ENCODE results near the gene HSPA12B.

Gene HSPA12B

GRCh38 chr20:3739054-3739925 lies 6.8 kb downstream of the HSPA12B start:
- Histone ChIP-seq H3K27me3 (replicated peaks; ENCODE audit: control insufficient read depth, insufficient read depth, low read length) (peaks cover 1% of the 10 kb centered on the region), H3K36me3 (ENCODE audit: control insufficient read depth, insufficient read depth, low read length) (no peaks in the 10 kb centered on the region), H3K4me3 (replicated peaks; ENCODE audit: low read depth, low read length) (no peak overlapping the region)
- no peak for TF ChIP-seq CTCF (IDR thresholded peaks at IDR 0.05; ENCODE audit: insufficient read depth, low read length, poor library complexity, severe bottlenecking)
- no peak for DNase-seq (ENCODE audit: extremely low read depth, insufficient read length)

- DNase-seq (ENCODE audit: extremely low read depth, insufficient read length), result no peak
These were observed 7.5 kb downstream of the HSPA12B start for GRCh38 chr20:3739926-3740451.

GRCh38 chr20:3740615-3741301 lies 8.3 kb downstream of the HSPA12B start:
- DNase-seq (ENCODE audit: extremely low read depth, insufficient read length), result no peak
- H3K36me3 ChIP-seq (ENCODE audit: control insufficient read depth, insufficient read depth, low read length), result no peaks in the 10 kb centered on the region
- no peak for TF ChIP-seq CTCF (IDR thresholded peaks at IDR 0.05; ENCODE audit: insufficient read depth, low read length, poor library complexity, severe bottlenecking)
- no peak overlapping the region for H3K4me3 ChIP-seq (replicated peaks; ENCODE audit: low read depth, low read length)
- peaks cover 1% of the 10 kb centered on the region for H3K27me3 ChIP-seq (replicated peaks; ENCODE audit: control insufficient read depth, insufficient read depth, low read length)

More at GRCh38 chr20:3739926-3740451, 7.5 kb downstream of the HSPA12B start:
- Histone ChIP-seq H3K27me3 (replicated peaks; ENCODE audit: control insufficient read depth, insufficient read depth, low read length) (peaks cover 1% of the 10 kb centered on the region), H3K4me3 (replicated peaks; ENCODE audit: low read depth, low read length) (no peak overlapping the region), H3K36me3 (ENCODE audit: control insufficient read depth, insufficient read depth, low read length) (no peaks in the 10 kb centered on the region)
- TF ChIP-seq CTCF (IDR thresholded peaks at IDR 0.05; ENCODE audit: insufficient read depth, low read length, poor library complexity, severe bottlenecking), result no peak

GRCh38 chr20:3741836-3742458 lies 9.5 kb downstream of the HSPA12B start:
- no peak for TF ChIP-seq CTCF (IDR thresholded peaks at IDR 0.05; ENCODE audit: insufficient read depth, low read length, poor library complexity, severe bottlenecking)
- DNase-seq (ENCODE audit: extremely low read depth, insufficient read length), result no peak
- H3K27me3 ChIP-seq (replicated peaks; ENCODE audit: control insufficient read depth, insufficient read depth, low read length), result peaks cover 1% of the 10 kb centered on the region
- no peak overlapping the region for H3K4me3 ChIP-seq (replicated peaks; ENCODE audit: low read depth, low read length)
- H3K36me3 ChIP-seq (ENCODE audit: control insufficient read depth, insufficient read depth, low read length), result no peaks in the 10 kb centered on the region

- no peak for TF ChIP-seq CTCF (IDR thresholded peaks at IDR 0.05; ENCODE audit: insufficient read depth, low read length, poor library complexity, severe bottlenecking)
- no peak overlapping the region for H3K4me3 ChIP-seq (replicated peaks; ENCODE audit: low read depth, low read length)
- no peak for DNase-seq (ENCODE audit: extremely low read depth, insufficient read length)
- H3K27me3 ChIP-seq (replicated peaks; ENCODE audit: control insufficient read depth, insufficient read depth, low read length), result peaks cover 1% of the 10 kb centered on the region
- no peaks in the 10 kb centered on the region for H3K36me3 ChIP-seq (ENCODE audit: control insufficient read depth, insufficient read depth, low read length)
These were observed 10.8 kb downstream of the HSPA12B start for GRCh38 chr20:3743251-3743650.
